Thymus (tissue), 2 donors: Measurements from ENCODE around the gene SLC39A13. TPM values are rescaled to one million over a fixed set of nuclear protein-coding genes. Genes with fewer than 3 reads are reported as not detected.

Source experiments
- polyA plus RNA-seq: library from polyadenylated mRNA; stranded (reverse); fragments of 200-250 nt; gene quantifications from one replicate; pipeline ENCODE4 v1.2.3, GENCODE V29; 2013
- total RNA-seq: library from RNA; stranded (reverse); fragments of 120-200 nt; gene quantifications from one replicate; pipeline ENCODE4 v1.2.4, GENCODE V29; 2013
- donor health status: healthy.

Gene SLC39A13
- total and polyA plus RNA-seq, 2 donors = 15.0 to 37.1 TPM

Other genes with a start within 250 kb of the SLC39A13 start
- gene ARFGAP2, start 231.7 kb upstream of the SLC39A13 start, total RNA-seq = 64.8 TPM
- 60.6 TPM for gene ARFGAP2, start 231.7 kb upstream of the SLC39A13 start, polyA plus RNA-seq
- 4.1 TPM for gene PACSIN3, start 222.2 kb upstream of the SLC39A13 start, total RNA-seq
- 7.7 TPM for gene PACSIN3, start 222.2 kb upstream of the SLC39A13 start, polyA plus RNA-seq
- gene DDB2, start 193.6 kb upstream of the SLC39A13 start, total RNA-seq = 30.8 TPM
- gene DDB2, start 193.6 kb upstream of the SLC39A13 start, polyA plus RNA-seq = 106 TPM
- gene ACP2, start 159.8 kb upstream of the SLC39A13 start, total RNA-seq = 14.3 TPM
- gene ACP2, start 159.8 kb upstream of the SLC39A13 start, polyA plus RNA-seq = 30.0 TPM
- gene NR1H3, start 150.6 kb upstream of the SLC39A13 start, total RNA-seq = 26.3 TPM
- gene NR1H3, start 150.6 kb upstream of the SLC39A13 start, polyA plus RNA-seq = 100 TPM
- 17.0 TPM for gene MADD, start 138.5 kb upstream of the SLC39A13 start, total RNA-seq
- gene MADD, start 138.5 kb upstream of the SLC39A13 start, polyA plus RNA-seq = 26.0 TPM
- gene MYBPC3, start 55.9 kb upstream of the SLC39A13 start, total RNA-seq = 0.09 TPM
- 0.55 TPM for gene MYBPC3, start 55.9 kb upstream of the SLC39A13 start, polyA plus RNA-seq
- 21.1 TPM for gene SPI1, start 30.0 kb upstream of the SLC39A13 start, total RNA-seq
- 40.0 TPM for gene SPI1, start 30.0 kb upstream of the SLC39A13 start, polyA plus RNA-seq
- 136 TPM for gene PSMC3, start 17.8 kb downstream of the SLC39A13 start, total RNA-seq
- gene PSMC3, start 17.8 kb downstream of the SLC39A13 start, polyA plus RNA-seq = 104 TPM
- gene RAPSN, start 40.5 kb downstream of the SLC39A13 start, total RNA-seq = 0.42 TPM
- gene RAPSN, start 40.5 kb downstream of the SLC39A13 start, polyA plus RNA-seq = 0.66 TPM
- gene CELF1, start 144.5 kb downstream of the SLC39A13 start, total RNA-seq = 35.4 TPM
- 41.1 TPM for gene CELF1, start 144.5 kb downstream of the SLC39A13 start, polyA plus RNA-seq
- gene PTPMT1, start 157.0 kb downstream of the SLC39A13 start, total RNA-seq = 38.0 TPM
- 38.3 TPM for gene PTPMT1, start 157.0 kb downstream of the SLC39A13 start, polyA plus RNA-seq
- 20.6 TPM for gene KBTBD4, start 170.4 kb downstream of the SLC39A13 start, total RNA-seq
- 13.3 TPM for gene KBTBD4, start 170.4 kb downstream of the SLC39A13 start, polyA plus RNA-seq
- 136 TPM for gene NDUFS3, start 170.5 kb downstream of the SLC39A13 start, total RNA-seq
- gene NDUFS3, start 170.5 kb downstream of the SLC39A13 start, polyA plus RNA-seq = 137 TPM
- not detected for gene FAM180B, start 178.1 kb downstream of the SLC39A13 start, total RNA-seq
- gene FAM180B, start 178.1 kb downstream of the SLC39A13 start, polyA plus RNA-seq = 0.09 TPM
- 1.3 TPM for gene C1QTNF4, start 185.8 kb downstream of the SLC39A13 start, total RNA-seq
- gene C1QTNF4, start 185.8 kb downstream of the SLC39A13 start, polyA plus RNA-seq = 2.6 TPM
- 57.7 TPM for gene MTCH2, start 234.0 kb downstream of the SLC39A13 start, total RNA-seq
- 40.0 TPM for gene MTCH2, start 234.0 kb downstream of the SLC39A13 start, polyA plus RNA-seq